NCI-H524 treated with DMSO at 0.1 percent for 48 hours (cell line): ENCODE results near the gene ASXL3.

ENCODE experiments used
- DNase-seq: peaks from one replicate; lab custom pipeline; 2025; lab: John Stamatoyannopoulos, UW

Gene ASXL3

GRCh38 chr18:33577685-33578517 lies at the start of gene ASXL3:
TSS of gene ASXL3 (plus strand) at chr18:33578219. CDS start at chr18:33578632, 413 bp downstream.
- no peak for DNase-seq

- DNase-seq = no peak
Observed at GRCh38 chr18:33532978-33533377, 45.0 kb upstream of the ASXL3 start.

GRCh38 chr18:33536904-33537303 lies 41.1 kb upstream of the ASXL3 start:
- no peak for DNase-seq

GRCh38 chr18:33538418-33539042 lies 39.5 kb upstream of the ASXL3 start:
- DNase-seq = no peak

- DNase-seq = no peak
Observed at GRCh38 chr18:33540392-33540791, 37.6 kb upstream of the ASXL3 start.

- no peak for DNase-seq
Observed at GRCh38 chr18:33541316-33541715, 36.7 kb upstream of the ASXL3 start.

GRCh38 chr18:33556846-33557245 lies 21.2 kb upstream of the ASXL3 start:
- DNase-seq = no peak

GRCh38 chr18:33557706-33558105 lies 20.3 kb upstream of the ASXL3 start:
- no peak for DNase-seq

GRCh38 chr18:33558529-33558928 lies 19.5 kb upstream of the ASXL3 start:
- DNase-seq = no peak

- no peak for DNase-seq
Observed at GRCh38 chr18:33560686-33561370, 17.2 kb upstream of the ASXL3 start.

- no peak for DNase-seq
Observed at GRCh38 chr18:33562741-33563140, 15.3 kb upstream of the ASXL3 start.

GRCh38 chr18:33567705-33568104 lies 10.3 kb upstream of the ASXL3 start:
- no peak for DNase-seq

GRCh38 chr18:33571998-33572787 lies 5.8 kb upstream of the ASXL3 start:
- no peak for DNase-seq

- no peak for DNase-seq
Observed at GRCh38 chr18:33573193-33573592, 4.8 kb upstream of the ASXL3 start.

- DNase-seq = no peak
Observed at GRCh38 chr18:33575451-33575850, 2.6 kb upstream of the ASXL3 start.

- DNase-seq = no peak
Observed at GRCh38 chr18:33576999-33577646, 896 bp upstream of the ASXL3 start.

- no peak for DNase-seq
Observed at GRCh38 chr18:33578518-33579348, 714 bp downstream of the ASXL3 start.

GRCh38 chr18:33579349-33580215 lies 1.6 kb downstream of the ASXL3 start:
- peak; percentile 55 for DNase-seq

GRCh38 chr18:33580546-33580945 lies 2.5 kb downstream of the ASXL3 start:
- DNase-seq = no peak

GRCh38 chr18:33581856-33582255 lies 3.8 kb downstream of the ASXL3 start:
- no peak for DNase-seq
